ENCODE data around the gene CPXM2.

CPXM2 gene

GRCh38 chr10:123891144-123892071, at the start of gene CPXM2:
Gene CPXM2 (minus strand): TSS chr10:123891807. CDS start chr10:123891659, 148 bp downstream.
- no peak for ATAC-seq

- no peak for ATAC-seq
These were observed 48.0 kb upstream of the CPXM2 start for GRCh38 chr10:123939591-123939990.

- no peak for ATAC-seq
These were observed 47.3 kb upstream of the CPXM2 start for GRCh38 chr10:123938890-123939289.

GRCh38 chr10:123936426-123936825, 44.8 kb upstream of the CPXM2 start:
- ATAC-seq = no peak

- ATAC-seq = no peak
These were observed 44.1 kb upstream of the CPXM2 start for GRCh38 chr10:123935680-123936079.

- ATAC-seq = no peak
These were observed 43.2 kb upstream of the CPXM2 start for GRCh38 chr10:123934846-123935245.

GRCh38 chr10:123930340-123931001, 38.9 kb upstream of the CPXM2 start:
- ATAC-seq = no peak

GRCh38 chr10:123929791-123930190, 38.2 kb upstream of the CPXM2 start:
- ATAC-seq = no peak

GRCh38 chr10:123928427-123928826, 36.8 kb upstream of the CPXM2 start:
- ATAC-seq = no peak

GRCh38 chr10:123926401-123927264, 35.0 kb upstream of the CPXM2 start:
- ATAC-seq = peak; percentile 65 to 70

- no peak for ATAC-seq
These were observed 30.5 kb upstream of the CPXM2 start for GRCh38 chr10:123922126-123922525.

- no peak for ATAC-seq
These were observed 25.2 kb upstream of the CPXM2 start for GRCh38 chr10:123916775-123917174.

- ATAC-seq = no peak
These were observed 22.2 kb upstream of the CPXM2 start for GRCh38 chr10:123913688-123914268.

- ATAC-seq = no peak
These were observed 21.3 kb upstream of the CPXM2 start for GRCh38 chr10:123912871-123913270.

GRCh38 chr10:123912466-123912865, 20.9 kb upstream of the CPXM2 start:
- no peak for ATAC-seq

GRCh38 chr10:123911866-123912265, 20.3 kb upstream of the CPXM2 start:
- ATAC-seq = no peak

- ATAC-seq = no peak
These were observed 18.3 kb upstream of the CPXM2 start for GRCh38 chr10:123909866-123910265.

GRCh38 chr10:123909426-123909825, 17.8 kb upstream of the CPXM2 start:
- ATAC-seq = no peak

GRCh38 chr10:123908379-123908778, 16.8 kb upstream of the CPXM2 start:
- no peak for ATAC-seq

- no peak for ATAC-seq
These were observed 15.5 kb upstream of the CPXM2 start for GRCh38 chr10:123906884-123907652.

GRCh38 chr10:123906296-123906695, 14.7 kb upstream of the CPXM2 start:
- no peak for ATAC-seq

Data from activated CD4-positive, CD25-positive, alpha-beta regulatory T cell treated with anti-CD3 and anti-CD28 coated beads, Interleukin-2, amount 50 U/mL, for 24 hours (primary cell).